Activated gamma-delta T cell (primary cell): ENCODE measurements around the gene TMPRSS2.

ENCODE experiments used
- DNase-seq: peaks from one replicate; lab custom pipeline; 2025; lab: John Stamatoyannopoulos, UW

TMPRSS2 gene

DNA sequence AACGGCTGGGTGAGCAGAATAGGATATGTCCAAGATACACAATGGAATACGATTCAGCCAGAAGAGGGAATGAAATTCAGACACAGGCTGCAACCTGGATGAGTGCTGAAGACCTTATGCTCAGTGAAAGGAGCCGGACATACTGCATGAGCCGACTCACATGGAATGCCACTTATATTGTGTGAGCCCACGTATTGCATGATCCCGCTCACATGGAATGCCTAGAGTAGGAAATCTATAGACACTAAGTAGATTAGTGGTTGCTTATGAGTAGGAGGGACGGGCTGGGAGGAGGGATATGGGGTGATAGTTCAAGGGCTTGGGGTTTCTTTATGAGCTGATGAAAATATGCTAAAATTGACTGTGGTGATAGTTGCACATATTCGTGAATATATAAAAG is 26.8 kb downstream of the TMPRSS2 start:
- no peak for DNase-seq

DNA sequence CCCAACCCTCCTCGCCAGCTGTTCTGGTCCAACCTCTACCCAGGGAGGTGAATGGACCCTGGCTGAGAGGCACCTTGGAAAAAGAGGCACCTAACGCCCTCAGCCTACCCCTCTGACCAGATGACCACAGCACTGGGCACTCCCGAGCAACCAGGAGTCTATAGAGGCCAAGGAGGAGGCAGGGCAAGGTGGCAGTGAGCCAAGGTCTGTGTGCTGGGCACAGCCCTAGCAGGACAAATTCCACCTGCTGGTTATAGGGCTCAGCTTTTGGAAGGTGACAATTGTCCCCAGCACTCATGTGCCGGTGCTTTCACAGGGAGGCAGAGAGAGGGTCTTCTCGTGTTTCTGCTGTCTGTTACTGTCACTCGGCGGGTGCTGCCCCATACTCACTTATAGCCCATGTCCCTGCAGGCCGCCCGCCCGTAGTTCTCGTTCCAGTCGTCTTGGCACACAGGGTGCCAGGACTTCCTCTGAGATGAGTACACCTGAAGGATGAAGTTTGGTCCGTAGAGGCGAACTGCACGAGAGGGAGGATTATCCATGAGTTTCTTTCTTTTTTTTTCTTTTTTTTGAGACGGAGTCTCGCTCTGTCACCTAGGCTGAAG is 27.8 kb downstream of the TMPRSS2 start:
- no peak for DNase-seq

DNA sequence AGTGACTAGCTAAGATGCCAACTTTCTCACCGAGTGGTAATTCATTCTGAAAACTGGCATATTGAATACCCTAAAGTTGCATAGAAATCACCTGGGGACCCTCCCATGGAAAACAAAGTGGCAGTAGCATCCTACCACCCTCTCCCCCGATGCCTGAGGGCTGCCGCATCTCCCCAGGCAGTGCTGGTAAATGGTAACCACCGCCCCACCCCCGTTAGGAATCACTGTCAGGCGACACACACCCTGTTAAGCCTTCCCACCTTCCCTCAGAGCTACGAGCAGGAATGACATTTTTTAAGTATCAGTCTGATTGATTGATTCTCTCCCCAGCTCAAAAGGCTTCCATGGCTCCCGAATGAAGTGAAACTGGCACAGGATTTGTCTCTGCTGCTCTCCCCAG is 28.3 kb downstream of the TMPRSS2 start:
- DNase-seq: no peak

DNA sequence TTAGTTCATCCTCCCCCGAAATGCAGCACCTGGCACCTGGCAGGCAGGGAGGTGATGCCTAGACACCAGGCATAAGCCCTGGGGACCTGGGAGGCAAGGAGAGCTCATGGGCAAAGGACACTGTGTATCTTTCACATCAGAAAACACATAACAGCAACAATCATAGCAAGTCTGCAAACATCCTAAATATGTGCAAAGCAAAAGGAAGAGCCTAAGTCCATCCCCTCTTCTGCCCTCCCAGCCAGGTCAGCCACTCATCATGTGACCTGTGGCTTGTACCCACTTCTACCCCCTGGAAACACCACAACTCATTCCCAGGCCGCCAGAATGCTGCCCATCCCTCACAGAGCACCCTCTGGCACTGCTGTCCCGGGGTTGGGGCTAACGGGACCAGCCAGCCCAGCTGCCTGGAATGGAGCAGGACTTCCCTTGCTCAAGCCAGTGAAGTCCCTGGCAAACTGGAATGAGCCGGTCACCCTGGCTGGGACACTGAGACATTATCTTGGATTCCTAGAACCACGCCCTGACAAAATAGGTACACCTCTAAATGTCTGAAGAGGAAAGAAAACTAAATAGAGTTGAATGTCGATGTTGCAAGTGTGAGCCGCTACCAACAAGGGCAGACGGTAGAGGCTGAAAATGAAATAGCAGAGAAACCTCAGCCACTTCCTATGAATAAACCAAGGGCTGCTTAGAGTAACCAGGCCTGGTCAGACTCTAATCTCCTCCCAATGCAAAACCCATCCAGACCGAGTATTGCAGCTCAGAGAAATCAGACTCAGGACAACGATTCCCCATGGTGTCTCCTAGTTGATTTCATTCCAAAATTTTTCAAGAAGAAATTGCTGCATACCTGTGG is 29.4 kb downstream of the TMPRSS2 start:
- DNase-seq: no peak

DNA sequence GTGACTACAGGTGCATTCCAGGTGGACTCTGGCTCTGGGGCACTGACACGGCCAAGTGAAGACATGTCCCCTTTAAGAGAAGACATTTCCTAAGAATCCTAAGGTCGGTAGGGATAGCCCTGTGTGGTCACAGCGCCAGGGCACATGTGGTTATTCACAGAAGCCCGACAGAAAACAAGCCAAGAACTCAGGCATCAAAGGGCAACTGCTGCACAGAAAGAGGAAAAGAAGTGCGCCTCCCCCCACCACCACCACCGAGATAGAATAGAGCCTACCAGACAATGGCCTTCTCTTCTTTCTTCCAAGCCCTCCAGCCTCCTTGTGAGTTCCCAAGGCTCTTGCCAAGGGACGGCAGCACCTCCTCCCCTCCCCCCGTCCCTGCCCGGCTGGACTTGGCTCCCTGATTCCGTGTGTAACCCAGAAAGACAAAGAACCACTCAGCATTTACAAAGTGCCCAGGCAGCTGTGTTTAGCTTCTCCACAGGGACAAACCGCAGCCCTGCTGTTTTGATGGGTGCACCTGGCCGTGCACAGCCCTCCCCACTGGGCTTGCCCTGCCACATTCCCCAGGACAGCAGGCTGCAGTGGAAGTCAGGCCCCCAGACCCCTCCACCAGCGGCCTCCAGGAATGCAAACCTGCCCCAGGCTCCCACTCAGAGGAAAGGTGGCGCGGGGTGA is 30.2 kb downstream of the TMPRSS2 start:
- no peak for DNase-seq

DNA sequence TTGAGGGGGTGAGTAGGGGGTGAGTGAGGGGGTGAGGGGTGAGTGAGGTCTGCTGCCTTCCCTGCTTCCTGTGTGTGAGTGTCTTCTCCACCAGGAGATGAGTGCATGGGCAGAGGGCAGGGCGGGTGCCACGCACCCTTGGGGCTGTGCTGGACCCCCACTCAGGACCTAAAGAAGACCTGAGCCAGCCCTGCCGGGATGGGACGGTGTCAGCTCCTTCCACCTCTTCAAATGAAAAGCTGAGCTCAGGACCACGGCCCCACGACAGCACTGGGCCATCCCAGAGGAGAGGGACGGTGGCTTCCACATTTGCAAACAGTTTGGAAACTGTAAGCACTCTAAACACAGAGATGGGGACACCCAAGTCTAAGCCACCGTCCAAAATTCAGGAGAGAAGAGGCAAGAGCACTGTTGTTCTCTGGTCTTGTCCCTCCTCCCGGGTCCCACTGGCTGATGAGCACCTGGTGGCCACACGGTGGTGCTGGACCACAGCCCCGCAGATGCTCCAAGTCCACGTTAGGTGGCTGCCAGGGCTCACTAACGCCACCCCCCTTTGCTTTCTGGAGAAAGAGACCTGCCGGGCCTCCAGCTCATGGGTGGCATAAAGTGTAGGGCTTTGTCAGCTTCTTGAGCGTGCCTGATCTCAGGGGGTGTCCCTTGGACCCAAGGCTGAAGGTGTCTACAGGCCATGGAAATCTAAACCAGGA is 32.1 kb downstream of the TMPRSS2 start:
- DNase-seq: no peak

DNA sequence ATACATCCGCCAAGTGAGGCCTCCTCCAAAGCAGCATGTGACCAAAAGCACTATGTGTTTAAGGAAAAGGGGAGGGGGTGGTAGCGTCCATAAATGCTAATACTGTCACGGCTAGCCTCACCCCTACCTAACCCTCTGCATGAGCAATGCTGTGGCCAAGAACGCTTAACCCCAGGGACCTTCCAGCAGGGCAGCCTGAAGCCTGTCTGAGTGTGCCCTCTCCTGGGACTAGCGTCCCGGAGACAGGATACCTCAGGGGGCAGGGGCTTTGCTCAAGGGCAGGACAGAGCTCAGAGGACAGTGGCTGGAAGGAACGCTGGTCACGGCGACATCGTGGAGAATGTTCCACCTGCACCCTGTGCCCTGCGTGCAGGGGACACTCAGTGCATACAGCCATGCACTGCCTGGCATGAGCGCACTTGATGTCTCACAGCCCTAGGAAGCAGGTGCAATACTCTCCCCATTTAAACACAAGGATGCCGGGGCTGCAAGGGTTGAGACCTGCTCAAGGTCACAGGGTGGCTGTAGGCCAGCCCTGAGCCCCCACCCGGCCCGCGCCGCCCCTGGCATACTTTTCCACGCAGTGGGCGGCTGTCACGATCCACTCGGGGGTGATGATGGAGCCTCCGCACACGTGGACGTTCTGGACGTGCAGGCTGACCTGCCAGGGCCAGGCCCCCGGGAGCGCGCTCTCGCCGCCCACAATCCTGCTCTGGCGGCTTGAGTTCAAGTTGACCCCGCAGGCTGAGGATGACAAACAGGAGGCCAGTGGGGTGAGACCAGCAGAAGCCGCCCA is 35.0 kb downstream of the TMPRSS2 start:
- no peak for DNase-seq

DNA sequence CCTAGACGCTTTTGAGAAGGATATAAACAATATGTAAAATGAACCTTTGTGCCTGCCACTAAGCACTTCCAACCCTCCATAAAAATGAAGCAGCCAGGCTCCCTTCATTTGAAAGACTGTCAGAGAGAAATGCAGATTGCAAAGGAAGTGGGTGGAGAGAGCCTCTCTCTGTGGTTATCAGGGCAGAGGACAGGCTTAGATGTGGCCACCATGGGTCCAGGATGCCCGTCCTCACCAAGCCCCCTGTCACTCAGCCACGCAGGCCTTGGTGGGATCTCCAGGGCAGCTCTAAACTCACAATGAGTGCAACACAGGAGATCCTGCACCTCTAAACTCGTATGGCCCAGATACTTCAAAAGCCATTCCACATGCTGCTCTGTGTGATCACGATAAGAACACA is 37.9 kb downstream of the TMPRSS2 start:
- no peak for DNase-seq

DNA sequence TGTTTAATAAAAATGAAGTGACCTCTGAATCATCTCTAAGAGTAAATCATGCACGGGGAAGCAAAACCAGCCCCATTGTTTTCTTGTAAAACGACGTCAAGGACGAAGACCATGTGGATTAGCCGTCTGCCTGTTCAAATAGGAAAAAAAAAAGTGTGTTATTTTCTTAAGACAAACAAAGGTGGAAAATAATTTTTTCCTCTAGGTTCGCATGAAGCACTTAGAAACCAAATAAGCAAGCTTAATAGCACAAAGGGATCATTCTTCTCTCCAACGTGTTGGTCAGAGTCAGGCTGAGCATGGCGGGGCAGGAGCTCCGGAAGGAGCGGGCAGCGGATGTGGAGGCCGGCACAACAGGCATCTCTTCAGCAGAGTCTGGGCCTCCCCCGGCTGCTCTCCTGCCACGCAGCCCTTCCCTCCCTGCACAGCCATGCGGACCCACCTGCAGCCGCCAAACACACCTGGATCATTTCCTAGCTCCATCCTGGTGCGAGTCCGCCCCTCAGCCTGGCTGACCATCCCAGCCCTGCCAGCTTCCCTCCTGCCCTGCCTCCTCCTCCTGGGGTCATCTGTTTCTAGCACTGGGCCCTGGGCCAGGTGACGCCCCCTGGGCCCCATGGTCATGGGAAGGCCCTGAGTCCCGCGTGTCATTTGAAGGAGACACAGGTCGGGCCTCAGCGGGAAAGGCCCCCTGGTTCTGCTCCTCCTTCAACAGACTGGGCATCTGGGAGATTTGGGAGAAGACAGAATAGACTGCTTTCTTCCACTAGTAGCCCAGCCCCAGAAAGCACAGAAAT is 41.7 kb downstream of the TMPRSS2 start:
- DNase-seq: no peak

DNA sequence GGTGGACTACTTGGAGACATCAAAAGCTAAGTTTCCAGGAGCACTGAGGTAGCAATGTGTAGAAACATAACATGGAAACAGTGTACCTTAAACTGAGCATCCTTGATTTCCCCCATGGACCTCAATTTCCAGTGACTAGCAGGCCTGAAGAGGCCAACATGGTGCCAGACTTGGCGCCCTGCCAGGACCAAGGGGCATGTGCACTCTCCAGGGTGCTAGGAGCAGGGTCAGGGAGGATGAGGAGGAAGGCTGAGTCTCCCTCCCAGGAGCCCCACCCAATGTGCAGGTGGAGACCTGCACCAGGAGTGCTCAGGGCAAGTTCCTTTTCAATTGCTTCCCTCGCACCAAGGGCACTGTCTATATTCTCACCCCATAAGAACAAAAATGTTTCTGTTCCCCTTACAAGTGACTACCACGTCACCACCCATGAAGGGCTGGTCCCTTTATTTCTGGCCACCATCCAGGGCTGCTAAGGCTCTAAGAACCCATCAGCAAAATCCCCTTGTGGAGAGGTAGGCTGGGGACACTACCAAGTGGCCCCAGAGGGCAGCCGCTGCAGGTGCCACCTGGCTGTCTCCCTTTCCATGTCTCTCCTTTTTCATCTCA is 42.7 kb downstream of the TMPRSS2 start:
- DNase-seq: no peak

DNA sequence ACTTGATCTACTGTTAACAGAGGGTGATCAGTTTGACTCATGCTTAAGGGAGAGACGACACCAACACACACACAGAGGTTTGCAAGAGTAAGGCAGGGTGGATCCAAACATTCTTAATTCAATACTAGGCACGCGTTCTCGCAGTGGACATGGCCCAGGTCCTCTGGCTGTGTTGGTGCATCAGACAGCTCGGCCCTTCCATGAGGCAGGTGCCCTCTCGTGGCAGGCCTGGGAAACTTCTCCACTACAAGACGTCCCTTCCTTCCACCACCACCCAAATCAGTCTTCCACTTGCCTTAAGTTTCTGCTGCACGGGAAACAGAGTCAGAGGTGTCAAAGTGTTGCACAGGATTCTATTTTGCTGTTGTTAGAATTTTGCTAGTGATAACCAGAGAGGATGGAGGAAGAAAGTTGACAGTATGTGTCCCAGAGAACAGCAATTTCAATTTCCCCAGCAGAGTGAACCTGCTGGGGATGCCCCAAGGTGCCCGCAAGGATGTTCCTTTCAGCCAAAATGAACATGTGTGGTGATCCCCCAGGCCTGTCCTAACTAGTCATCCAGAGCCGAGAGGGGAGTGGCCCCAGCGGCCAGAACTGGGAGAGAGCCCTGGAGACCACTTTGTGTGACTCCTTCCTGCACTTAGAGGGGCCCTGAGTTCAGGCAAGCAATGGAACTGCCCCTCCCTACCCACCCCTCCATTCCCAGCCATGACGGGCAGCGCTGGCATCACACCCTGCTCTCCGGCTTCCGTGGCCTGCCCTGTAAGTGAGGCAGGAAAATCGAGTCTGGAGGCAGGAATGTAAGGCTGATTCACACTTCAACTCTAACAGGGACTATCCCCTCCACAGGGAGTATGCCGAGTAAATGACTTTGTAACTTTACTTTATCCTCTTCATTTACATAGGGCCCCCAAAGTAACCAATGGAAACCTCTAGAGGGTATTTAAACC is 47.1 kb downstream of the TMPRSS2 start:
- no peak for DNase-seq

DNA sequence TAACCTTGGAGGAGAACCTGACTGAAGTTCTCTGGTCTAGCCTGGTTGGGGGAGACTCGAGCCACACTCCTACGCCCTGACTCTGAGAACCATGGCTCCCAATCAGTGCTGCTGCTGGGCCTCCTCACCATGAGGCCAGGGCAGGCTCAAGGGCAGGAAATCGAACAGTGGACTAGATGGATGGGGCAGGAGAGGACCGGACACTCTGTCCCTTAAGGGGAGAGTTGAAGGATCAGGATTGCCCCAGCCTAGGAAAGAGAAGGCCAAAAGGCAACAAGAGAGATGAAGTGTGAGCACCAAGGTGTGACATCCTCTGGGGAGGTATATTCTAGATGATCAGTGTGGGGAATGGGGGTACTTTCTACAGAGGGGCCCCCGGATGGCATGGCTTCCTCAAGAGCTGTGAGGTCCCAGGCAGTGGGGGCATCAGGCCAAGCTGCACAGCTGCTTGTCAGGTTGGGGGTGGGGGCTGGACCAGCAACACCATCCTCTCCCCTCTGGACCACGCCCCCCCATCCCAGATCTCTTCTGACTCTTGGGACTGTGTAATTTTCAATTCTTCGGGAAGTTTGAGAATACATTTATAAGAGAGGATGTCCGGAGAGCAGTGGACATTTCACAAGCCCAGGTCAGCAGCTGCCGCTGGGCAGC is 47.9 kb downstream of the TMPRSS2 start:
- DNase-seq: no peak

DNA sequence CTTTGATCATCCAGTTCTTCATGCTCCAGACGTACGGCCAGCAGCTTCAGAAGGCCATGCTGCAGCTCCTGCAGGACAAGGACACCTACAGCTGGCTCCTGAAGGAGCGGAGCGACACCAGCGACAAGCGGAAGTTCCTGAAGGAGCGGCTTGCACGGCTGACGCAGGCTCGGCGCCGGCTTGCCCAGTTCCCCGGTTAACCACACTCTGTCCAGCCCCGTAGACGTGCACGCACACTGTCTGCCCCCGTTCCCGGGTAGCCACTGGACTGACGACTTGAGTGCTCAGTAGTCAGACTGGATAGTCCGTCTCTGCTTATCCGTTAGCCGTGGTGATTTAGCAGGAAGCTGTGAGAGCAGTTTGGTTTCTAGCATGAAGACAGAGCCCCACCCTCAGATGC is 49.4 kb downstream of the TMPRSS2 start:
- no peak for DNase-seq

DNA sequence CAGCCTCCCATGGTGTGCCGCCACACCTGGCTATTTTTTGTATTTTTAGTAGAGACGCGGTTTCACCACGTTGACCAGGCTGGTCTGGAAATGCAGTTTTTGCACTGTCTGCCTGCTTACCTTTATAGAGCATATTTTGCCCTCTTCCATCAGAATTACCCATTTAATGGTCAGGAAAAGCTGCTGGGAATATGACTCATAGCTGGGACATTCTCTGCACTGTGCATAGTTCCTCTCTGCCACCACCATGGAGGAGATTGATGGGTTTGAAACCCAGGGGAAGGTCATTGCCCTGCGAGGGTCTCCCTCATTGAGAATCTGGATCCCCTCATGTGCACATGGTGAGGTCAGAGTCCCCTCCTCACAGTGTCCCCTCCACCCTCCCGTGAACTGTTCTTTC is 49.8 kb downstream of the TMPRSS2 start:
- DNase-seq: no peak

DNA sequence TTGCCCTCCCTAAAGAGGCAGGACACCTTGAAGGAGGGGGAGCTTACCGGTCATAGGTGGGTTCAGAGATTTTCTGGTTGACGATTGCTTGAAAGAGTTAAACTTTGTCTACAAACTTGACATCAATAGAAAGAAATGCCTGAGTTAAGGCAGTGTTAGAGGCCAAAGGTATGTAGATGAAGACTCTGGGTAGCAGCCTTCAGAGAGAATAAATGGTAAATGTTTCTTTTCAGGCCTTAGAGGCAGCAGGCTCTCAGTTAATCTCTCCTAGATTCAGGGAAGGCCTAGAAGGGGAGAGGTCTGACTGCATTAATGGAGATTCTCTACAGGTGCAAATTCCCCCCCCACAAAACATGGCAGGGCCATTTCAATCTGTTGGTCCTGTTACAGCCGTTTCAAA is 54.2 kb downstream of the TMPRSS2 start:
- DNase-seq: no peak

DNA sequence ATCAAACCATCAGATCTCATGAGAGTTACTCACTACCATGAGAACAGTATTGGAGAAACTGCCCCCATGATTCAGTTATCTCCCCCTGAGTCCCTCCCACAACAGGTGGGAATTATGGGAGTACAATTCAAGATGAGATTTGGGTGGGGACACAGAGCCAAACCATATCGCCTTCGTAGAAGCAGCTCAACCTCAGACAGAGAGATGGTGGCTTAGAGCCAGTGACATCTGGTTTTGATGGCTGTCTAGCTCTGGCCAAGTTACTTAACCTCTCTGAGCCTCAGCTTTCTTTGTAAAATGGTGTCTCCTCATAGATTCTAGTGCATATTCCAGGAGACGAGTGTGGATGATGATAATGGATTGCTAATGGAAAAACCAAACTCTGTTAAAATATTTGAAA is 54.8 kb downstream of the TMPRSS2 start:
- no peak for DNase-seq

DNA sequence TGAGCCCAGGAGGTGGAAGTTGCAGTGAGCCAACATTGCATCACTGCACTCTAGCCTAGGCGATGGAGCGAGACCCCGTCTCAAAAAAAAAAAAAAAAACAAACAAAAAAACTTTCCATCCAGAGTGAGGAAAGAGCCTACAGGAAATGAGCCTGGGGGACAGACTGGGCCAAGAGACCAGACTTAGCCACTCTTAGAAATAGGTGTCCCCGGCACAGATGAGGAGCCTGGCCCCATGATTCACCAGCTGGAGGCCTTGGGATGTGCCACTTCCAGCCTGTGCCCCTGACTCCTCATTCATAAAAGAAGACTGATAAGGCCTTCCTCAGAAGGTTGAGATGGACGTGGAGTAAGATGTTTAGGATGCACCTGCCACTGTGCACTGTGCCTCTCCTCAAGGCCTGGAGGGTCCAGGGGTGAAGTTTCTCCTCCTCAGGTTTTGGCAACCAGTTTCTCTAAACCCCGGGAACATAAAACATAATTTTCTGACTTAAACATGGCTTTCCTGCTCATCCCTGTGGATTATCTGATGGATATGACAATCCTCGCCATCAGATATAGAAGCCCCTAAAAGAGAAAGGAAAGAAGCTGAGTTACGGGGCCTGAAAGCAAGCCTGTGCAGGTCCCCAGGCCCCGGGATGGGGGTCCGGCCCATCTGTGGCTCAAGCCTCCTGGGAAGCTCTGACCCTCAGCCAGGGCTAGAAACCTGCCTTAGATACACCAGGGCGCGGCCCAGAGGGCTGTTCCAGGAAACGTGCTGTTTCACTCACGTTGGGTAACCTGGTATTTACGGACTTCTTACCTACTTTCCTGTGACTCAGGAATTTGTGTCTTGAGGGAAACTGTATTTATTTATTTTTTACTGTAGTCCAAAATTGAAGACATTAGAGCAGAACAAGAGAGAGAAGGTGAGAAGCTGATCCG is 55.9 kb downstream of the TMPRSS2 start:
- DNase-seq: no peak

DNA sequence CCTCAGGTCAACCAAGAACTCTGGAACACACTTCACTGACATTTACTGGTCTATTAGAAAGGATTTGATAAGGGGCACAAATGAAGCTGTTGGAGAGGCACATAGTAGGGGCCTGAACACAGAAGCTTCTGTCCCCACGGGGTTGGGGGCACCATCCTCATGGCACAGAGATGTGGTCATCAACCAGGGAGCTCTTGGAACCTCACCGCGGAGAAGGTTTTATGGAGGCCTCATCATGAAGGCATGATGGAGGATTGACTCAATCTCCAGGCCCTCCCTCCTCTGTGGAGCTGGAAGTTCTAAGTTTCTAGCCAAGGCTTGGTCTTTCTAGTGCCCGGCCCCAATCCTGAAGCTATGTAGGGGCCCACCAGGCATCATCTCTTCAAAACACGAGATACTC is 58.3 kb downstream of the TMPRSS2 start:
- DNase-seq: no peak
